ENCODE data around the gene LRRN4CL. TPM values are rescaled to one million over a fixed set of nuclear protein-coding genes. Genes with fewer than 3 reads are reported as not detected.

The LRRN4CL gene
- total RNA-seq, 4 donors from 2014 or later: 29.9 to 48.2 (median 39.2) TPM

DNA sequence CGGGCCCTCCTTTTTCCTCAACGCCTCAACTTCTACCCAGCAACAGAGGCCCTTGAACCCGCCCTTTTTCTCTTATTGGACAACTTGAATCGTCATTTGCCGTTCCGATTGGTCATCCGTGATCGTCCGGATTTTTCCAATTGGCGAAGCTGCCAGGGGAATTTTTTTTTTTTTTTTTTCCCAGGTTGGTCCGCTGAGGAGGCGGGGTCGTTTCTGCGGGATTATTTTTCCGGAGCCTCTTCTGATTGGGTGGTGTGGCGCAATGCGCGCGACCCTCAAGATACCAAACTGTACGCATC is 38.5 kb upstream of the LRRN4CL start:
- H3K27me3 ChIP-seq: no peaks in the 10 kb centered on the region
- intact Hi-C loops (cut with DNase I): no loop called here
- H3K27ac ChIP-seq (replicated peaks in 1 of 4): peak overlapping the region; percentile 89 to 97 (median 94)
- H3K36me3 ChIP-seq: peaks cover 9 to 41% (median 20%) of the 10 kb centered on the region in 4 donors
- TF ChIP-seq, protein P1, sequence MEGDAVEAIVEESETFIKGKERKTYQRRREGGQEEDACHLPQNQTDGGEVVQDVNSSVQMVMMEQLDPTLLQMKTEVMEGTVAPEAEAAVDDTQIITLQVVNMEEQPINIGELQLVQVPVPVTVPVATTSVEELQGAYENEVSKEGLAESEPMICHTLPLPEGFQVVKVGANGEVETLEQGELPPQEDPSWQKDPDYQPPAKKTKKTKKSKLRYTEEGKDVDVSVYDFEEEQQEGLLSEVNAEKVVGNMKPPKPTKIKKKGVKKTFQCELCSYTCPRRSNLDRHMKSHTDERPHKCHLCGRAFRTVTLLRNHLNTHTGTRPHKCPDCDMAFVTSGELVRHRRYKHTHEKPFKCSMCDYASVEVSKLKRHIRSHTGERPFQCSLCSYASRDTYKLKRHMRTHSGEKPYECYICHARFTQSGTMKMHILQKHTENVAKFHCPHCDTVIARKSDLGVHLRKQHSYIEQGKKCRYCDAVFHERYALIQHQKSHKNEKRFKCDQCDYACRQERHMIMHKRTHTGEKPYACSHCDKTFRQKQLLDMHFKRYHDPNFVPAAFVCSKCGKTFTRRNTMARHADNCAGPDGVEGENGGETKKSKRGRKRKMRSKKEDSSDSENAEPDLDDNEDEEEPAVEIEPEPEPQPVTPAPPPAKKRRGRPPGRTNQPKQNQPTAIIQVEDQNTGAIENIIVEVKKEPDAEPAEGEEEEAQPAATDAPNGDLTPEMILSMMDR (IDR thresholded peaks at IDR 0.05): no peak
- TF ChIP-seq POLR2AphosphoS5 (IDR thresholded peaks at IDR 0.05) (no peak), POLR2A (IDR thresholded peaks at IDR 0.05; ENCODE audit: low read depth) (no peak)
- H3K4me1 ChIP-seq: peaks cover 46 to 77% (median 66%) of the 10 kb centered on the region in 4 donors
- WGBS: under 1% methylated on average over 20 of the region's 20 CpGs
- H3K4me3 ChIP-seq: peak overlapping the region; percentile 85 to 94 (median 90)
- no peaks in the 10 kb centered on the region for H3K9me3 ChIP-seq
- DNase-seq (ENCODE audit: extremely low spot score): peak; percentile 97

DNA sequence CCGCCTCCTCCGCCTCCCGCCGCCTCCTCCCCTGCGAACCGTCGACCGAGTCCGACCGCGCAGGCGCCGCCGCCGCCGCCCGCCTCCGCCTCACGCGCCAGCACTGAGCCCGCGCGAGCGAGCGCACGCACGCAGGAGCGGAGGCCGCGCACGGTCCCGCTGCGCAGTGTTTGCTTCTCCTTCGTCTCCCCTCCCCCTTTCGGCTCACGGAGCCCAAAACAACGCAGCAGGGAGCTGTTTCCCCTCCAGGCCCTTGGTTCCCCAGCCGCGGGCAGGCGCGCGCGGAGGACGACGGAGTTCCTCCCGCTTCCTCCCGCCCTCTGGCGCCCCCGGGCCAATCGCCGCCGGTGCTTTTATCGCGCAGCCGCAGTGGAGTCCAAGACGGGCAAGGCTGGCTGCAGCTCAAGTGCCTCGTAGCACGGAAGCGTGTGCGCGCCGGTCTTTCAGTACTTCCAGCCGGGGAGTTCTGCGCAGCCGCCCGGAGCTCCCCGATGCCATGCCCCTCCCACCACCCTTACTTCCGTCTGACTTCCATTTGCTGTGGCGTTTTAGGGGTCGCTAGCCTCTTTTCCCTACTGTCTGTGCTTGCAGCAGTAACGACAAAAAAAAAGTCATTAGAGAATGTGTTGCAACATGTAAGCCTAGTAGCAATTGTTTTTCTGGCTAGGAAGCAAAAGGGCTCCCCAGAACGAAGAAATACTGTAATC is 38.0 kb upstream of the LRRN4CL start, which contains the start of gene HNRNPUL2:
Gene HNRNPUL2 (minus strand): TSS at position 293 of the 707 bp plus-strand sequence. CDS start 301 bp downstream, outside the sequence.
- Histone ChIP-seq H3K4me3 (peak within 1 kb of the TSS; percentile 85 to 94 (median 90)), H3K4me1 (peaks cover 46 to 72% (median 67%) of the 10 kb centered on the region in 4 donors), H3K27me3 (no peaks in the 10 kb centered on the region), H3K27ac (replicated peaks in 1 of 4) (peak within 1 kb of the TSS; percentile 89 to 97 (median 94)), H3K36me3 (peaks cover 14 to 41% (median 25%) of the 10 kb centered on the region in 4 donors), H3K9me3 (no peaks in the 10 kb centered on the region)
- peak; percentile 98 for DNase-seq (ENCODE audit: extremely low spot score)
- TF ChIP-seq, protein P1 (IDR thresholded peaks at IDR 0.05): peak in 1 of 3 experiments; percentile 10
- TF ChIP-seq POLR2AphosphoS5 (IDR thresholded peaks at IDR 0.05) (peak; percentile 95 to 97), POLR2A (IDR thresholded peaks at IDR 0.05; ENCODE audit: low read depth) (peak; percentile 91), EP300 (IDR thresholded peaks at IDR 0.05) (no peak)
- WGBS: 1% methylated on average over 29 of the region's 72 CpGs
- intact Hi-C loops (cut with DNase I): no loop called here

DNA sequence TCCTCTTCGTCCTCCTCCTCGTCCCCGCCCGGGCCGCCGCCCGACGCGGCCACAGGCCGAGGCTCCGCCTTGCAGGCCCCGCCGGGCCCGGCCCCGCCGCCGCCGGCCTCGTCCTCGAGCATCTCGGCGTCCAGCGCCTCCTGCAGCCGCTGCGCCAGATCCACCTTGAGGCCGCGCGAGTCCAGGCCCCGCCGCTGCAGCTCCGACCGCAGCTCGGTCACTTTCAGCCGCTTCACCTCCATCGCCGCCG is 37.5 kb upstream of the LRRN4CL start:
- Histone ChIP-seq H3K4me1 (peaks cover 46 to 72% (median 66%) of the 10 kb centered on the region in 4 donors), H3K36me3 (peaks cover 19 to 42% (median 30%) of the 10 kb centered on the region in 4 donors), H3K4me3 (peak overlapping the region; percentile 85 to 94 (median 90)), H3K27me3 (no peaks in the 10 kb centered on the region), H3K27ac (replicated peaks in 1 of 4) (peak overlapping the region; percentile 89 to 97 (median 94)), H3K9me3 (no peaks in the 10 kb centered on the region)
- DNase-seq (ENCODE audit: extremely low spot score): no peak
- TF ChIP-seq, protein P1 (IDR thresholded peaks at IDR 0.05): no peak
- TF ChIP-seq POLR2AphosphoS5 (IDR thresholded peaks at IDR 0.05) (no peak), POLR2A (IDR thresholded peaks at IDR 0.05; ENCODE audit: low read depth) (no peak), EP300 (IDR thresholded peaks at IDR 0.05) (no peak)
- WGBS: no CpG with 5 or more reads among the region's 37 CpGs
- intact Hi-C loops (cut with DNase I): no loop called here

DNA sequence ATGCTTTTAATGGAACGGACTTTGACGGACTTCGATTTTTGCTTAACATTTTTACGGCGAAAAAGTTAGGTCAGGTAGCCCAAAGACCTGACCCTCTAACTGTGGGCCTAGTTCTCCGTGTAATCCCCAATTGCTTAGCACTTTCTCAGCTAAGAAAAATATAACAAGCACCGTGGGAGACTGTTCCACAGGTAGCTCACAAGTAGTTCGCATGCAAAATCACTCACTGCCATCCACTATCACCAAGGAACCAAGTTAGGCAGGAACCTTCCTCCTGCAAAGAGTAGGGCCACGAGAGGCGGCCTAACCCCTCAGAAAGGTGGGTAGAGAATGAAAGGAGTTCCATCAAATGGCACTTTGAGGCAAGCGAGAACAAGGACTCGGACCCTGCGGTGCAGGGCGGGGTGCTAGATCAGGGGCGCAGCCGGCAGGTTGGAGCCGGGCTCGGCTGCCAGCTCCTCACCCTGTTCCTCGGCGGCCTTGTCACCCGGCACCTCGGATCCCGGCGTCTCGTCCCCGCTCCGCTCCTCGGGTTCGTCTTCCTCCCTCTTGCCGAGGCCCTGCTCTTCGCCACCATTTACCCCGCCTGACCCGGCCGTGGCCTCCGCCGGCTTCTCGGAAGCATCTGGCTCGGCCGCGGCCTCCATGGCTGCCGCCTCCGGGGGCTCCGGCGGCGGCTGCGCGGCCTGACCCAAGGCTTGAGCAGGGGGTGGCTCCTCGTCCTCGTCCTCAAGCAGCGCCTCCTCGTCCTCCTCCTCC is 37.0 kb upstream of the LRRN4CL start:
- H3K4me3 ChIP-seq: peak overlapping the region; percentile 85 to 94 (median 90)
- WGBS: 0% methylated on average over 10 of the region's 51 CpGs
- H3K27ac ChIP-seq (replicated peaks in 1 of 4): peak overlapping the region; percentile 89 to 97 (median 94)
- peaks cover 46 to 68% (median 61%) of the 10 kb centered on the region in 4 donors for H3K4me1 ChIP-seq
- H3K9me3 ChIP-seq: no peaks in the 10 kb centered on the region
- intact Hi-C loops (cut with DNase I): no loop called here
- DNase-seq (ENCODE audit: extremely low spot score): no peak
- peaks cover 24 to 43% (median 35%) of the 10 kb centered on the region in 4 donors for H3K36me3 ChIP-seq
- no peaks in the 10 kb centered on the region for H3K27me3 ChIP-seq
- TF ChIP-seq, protein P1 (IDR thresholded peaks at IDR 0.05): no peak
- TF ChIP-seq EP300 (IDR thresholded peaks at IDR 0.05) (no peak), POLR2A (IDR thresholded peaks at IDR 0.05; ENCODE audit: low read depth) (no peak), POLR2AphosphoS5 (IDR thresholded peaks at IDR 0.05) (no peak)
